OCI-LY3 (cell line): ENCODE measurements around the gene FANCC.

Experiments used
- H2AFZ ChIP-seq: fragments of 200-600, 300-600 bp; shearing (Covaris generic); 2 replicates; pipeline ENCODE4 v1.6.0; 2014; ENCODE audit warnings: antibody characterized with exemption, low read depth, low read length
- H3K27ac ChIP-seq: fragments of 200-600, 300-600 bp; sonication (generic); 2 replicates; pipeline ENCODE4 v1.5.1; 2014; ENCODE audit warnings: mild to moderate bottlenecking, low read length, moderate library complexity, mixed read lengths
- H3K27me3 ChIP-seq: fragments of 200-600, 300-600 bp; sonication (generic); 2 replicates; pipeline ENCODE4 v1.6.1; 2014; ENCODE audit warnings: low read depth, low read length, mixed read lengths
- H3K36me3 ChIP-seq: fragments of 200-600, 300-600 bp; sonication (generic); replicated peaks from 2 replicates; pipeline ENCODE3; 2014; ENCODE audit warnings: low read depth, low read length, mixed read lengths
- H3K4me1 ChIP-seq: fragments of 300-600, 200-600 bp; sonication (generic); 2 replicates; pipeline ENCODE4 v1.6.1; 2014; ENCODE audit warnings: low read length, mixed read lengths
- H3K4me2 ChIP-seq: fragments of 200-600, 300-600 bp; sonication (generic); 2 replicates; pipeline ENCODE4 v1.6.1; 2014; ENCODE audit warnings: low read length, mixed read lengths
- H3K4me3 ChIP-seq: fragments of 300-600, 200-600 bp; sonication (generic); 2 replicates; pipeline ENCODE4 v1.5.1; 2014; ENCODE audit warnings: antibody characterized with exemption, mild to moderate bottlenecking, low read length, moderate library complexity
- H3K79me2 ChIP-seq: fragments of 300-600, 200-600 bp; shearing (Covaris generic); 2 replicates; pipeline ENCODE4 v1.6.1; 2014; ENCODE audit warnings: mild to moderate bottlenecking, low read length, mixed read lengths
- H3K9ac ChIP-seq: fragments of 300-600, 200-600 bp; shearing (Covaris generic); 2 replicates; pipeline ENCODE4 v1.6.0; 2014; ENCODE audit warnings: mild to moderate bottlenecking, low read length, moderate library complexity
- H3K9me3 ChIP-seq: fragments of 200-600, 300-600 bp; shearing (Covaris generic); 2 replicates; pipeline ENCODE4 v1.6.1; 2014; ENCODE audit warnings: low read length, mixed read lengths; ENCODE audit not compliant: insufficient read depth
- H4K20me1 ChIP-seq: fragments of 200-600, 300-600 bp; sonication (generic); 2 replicates; pipeline ENCODE4 v1.6.1; 2016; ENCODE audit warnings: low read length, mixed read lengths; ENCODE audit not compliant: insufficient read depth
- CTCF ChIP-seq: fragments of 200-600, 300-600 bp; sonication (generic); IDR thresholded peaks from 2 replicates; pipeline ENCODE4 v1.5.1; 2014; ENCODE audit warnings: antibody characterized with exemption, low read length, low read depth
- EZH2phosphoT487 ChIP-seq: fragments of 200-600 bp; shearing (Covaris generic); IDR thresholded peaks from 2 replicates; pipeline ENCODE4 v1.6.1; 2018; ENCODE audit warnings: antibody characterized with exemption, mixed run types, low read depth

FANCC gene

GRCh38 chr9:95261890-95262289 lies 55.6 kb downstream of the FANCC start:
- TF ChIP-seq EZH2phosphoT487 (no peak), CTCF (no peak)
- Histone ChIP-seq H3K9ac (no peak overlapping the region), H3K4me3 (no peak overlapping the region), H2AFZ (no peak overlapping the region), H4K20me1 (peaks cover 15% of the 10 kb centered on the region), H3K27ac (no peak overlapping the region), H3K4me1 (peaks cover 14% of the 10 kb centered on the region), H3K79me2 (peaks cover 8% of the 10 kb centered on the region), H3K36me3 (no peaks in the 10 kb centered on the region), H3K27me3 (peaks cover 10% of the 10 kb centered on the region), H3K4me2 (no peak overlapping the region), H3K9me3 (no peaks in the 10 kb centered on the region)

- Histone ChIP-seq H3K36me3 (no peaks in the 10 kb centered on the region), H4K20me1 (no peaks in the 10 kb centered on the region), H3K27ac (no peak overlapping the region), H3K4me3 (no peak overlapping the region), H3K4me2 (peak overlapping the region; percentile 4; the same call in 1 of the 2 replicates), H3K9me3 (no peaks in the 10 kb centered on the region), H3K4me1 (peaks cover 5% of the 10 kb centered on the region), H3K27me3 (no peaks in the 10 kb centered on the region), H3K9ac (no peak overlapping the region), H3K79me2 (no peaks in the 10 kb centered on the region), H2AFZ (no peak overlapping the region)
- TF ChIP-seq EZH2phosphoT487: no peak
- no peak for TF ChIP-seq CTCF
Measured at GRCh38 chr9:95250462-95251221, 66.9 kb downstream of the FANCC start.

- TF ChIP-seq CTCF (no peak), EZH2phosphoT487 (no peak)
- Histone ChIP-seq H3K27me3 (no peaks in the 10 kb centered on the region), H3K9me3 (no peaks in the 10 kb centered on the region), H2AFZ (no peak overlapping the region), H3K9ac (no peak overlapping the region), H3K27ac (no peak overlapping the region), H3K4me1 (peaks cover 5% of the 10 kb centered on the region), H3K36me3 (no peaks in the 10 kb centered on the region), H3K79me2 (no peaks in the 10 kb centered on the region), H3K4me3 (no peak overlapping the region), H3K4me2 (no peak overlapping the region), H4K20me1 (no peaks in the 10 kb centered on the region)
Measured at GRCh38 chr9:95249986-95250385, 67.5 kb downstream of the FANCC start.

- no peaks in the 10 kb centered on the region for H4K20me1 ChIP-seq
- H3K79me2 ChIP-seq: no peaks in the 10 kb centered on the region
- no peaks in the 10 kb centered on the region for H3K27me3 ChIP-seq
- H2AFZ ChIP-seq: no peak overlapping the region
- no peak overlapping the region for H3K4me2 ChIP-seq
- H3K9ac ChIP-seq: no peak overlapping the region
- H3K9me3 ChIP-seq: no peaks in the 10 kb centered on the region
- no peak overlapping the region for H3K27ac ChIP-seq
- H3K4me1 ChIP-seq: peaks cover 5% of the 10 kb centered on the region
- no peak overlapping the region for H3K4me3 ChIP-seq
- TF ChIP-seq EZH2phosphoT487 (no peak), CTCF (no peak)
- no peaks in the 10 kb centered on the region for H3K36me3 ChIP-seq
Measured at GRCh38 chr9:95246547-95246946, 71.0 kb downstream of the FANCC start.
